Suprapubic skin (tissue), 4 donors: ENCODE data around the gene PAK1. TPM values are rescaled to one million over a fixed set of nuclear protein-coding genes. Genes with fewer than 3 reads are reported as not detected.

ENCODE experiments used
- DNase-seq, 2 donors: peaks; one replicate each; pipeline ENCODE4 v3.0.0-alpha.2; 2019; ENCODE audit warnings: low spot score in 2 of 2
- H3K27ac ChIP-seq: fragments of 200-600 bp; sonication (generic); one replicate; pipeline ENCODE4 v1.5.1; 2019
- H3K27me3 ChIP-seq: fragments of 200-600 bp; sonication (generic); one replicate; pipeline ENCODE4 v1.5.1; 2019
- H3K36me3 ChIP-seq: fragments of 200-600 bp; sonication (generic); one replicate; pipeline ENCODE4 v1.5.1; 2019
- H3K4me1 ChIP-seq: fragments of 200-600 bp; sonication (generic); one replicate; pipeline ENCODE4 v1.5.1; 2019
- H3K4me3 ChIP-seq: fragments of 200-600 bp; sonication (generic); one replicate; pipeline ENCODE4 v1.5.1; 2019; ENCODE audit warnings: mild to moderate bottlenecking
- H3K9me3 ChIP-seq: fragments of 200-600 bp; sonication (generic); one replicate; pipeline ENCODE4 v1.5.1; 2019
- EP300 ChIP-seq: sonication (generic); formaldehyde crosslinking; IDR thresholded peaks from one replicate; pipeline ENCODE4 v1.6.1; 2017; ENCODE audit warnings: antibody characterized with exemption
- POLR2A ChIP-seq, 2 donors: fragments of 450-650 bp; IDR thresholded peaks; one replicate each; pipeline ENCODE4 v1.6.1; 2017; ENCODE audit warnings: antibody characterized with exemption in 2 of 2, mild to moderate bottlenecking in 2 of 2, moderate library complexity in 2 of 2
- POLR2AphosphoS5 ChIP-seq, 3 donors: sonication (generic); formaldehyde crosslinking; IDR thresholded peaks; one replicate each; pipeline ENCODE4 v1.6.1; 2017; ENCODE audit warnings: antibody characterized with exemption in 3 of 3
- WGBS: methylation state at CpG from one replicate; pipeline ENCODE4 v1.1.5; 2018; 5-methylcytosine and 5-hydroxymethylcytosine counted together
- total RNA-seq, 4 donors: library from RNA; depleted of rRNA; stranded (reverse); fragments of >200 nt; gene quantifications; one replicate each; pipeline ENCODE4 v1.1.0, GENCODE V29; 2016
- TF ChIP-seq, protein P1 (sequence below), 2 donors: fragments of 200-600 bp in 1 of 2; fragments of 450-650 bp in 1 of 2; sonication (generic) in 1 of 2; IDR thresholded peaks; one replicate each; pipeline ENCODE4 v1.5.1; 2016 to 2019; ENCODE audit warnings: antibody characterized with exemption in 2 of 2, mild to moderate bottlenecking in 1 of 2, moderate library complexity in 1 of 2

PAK1 gene
- total RNA-seq, 4 donors from 2014 or later, result 23.4 to 47.9 (median 28.9) TPM

DNA sequence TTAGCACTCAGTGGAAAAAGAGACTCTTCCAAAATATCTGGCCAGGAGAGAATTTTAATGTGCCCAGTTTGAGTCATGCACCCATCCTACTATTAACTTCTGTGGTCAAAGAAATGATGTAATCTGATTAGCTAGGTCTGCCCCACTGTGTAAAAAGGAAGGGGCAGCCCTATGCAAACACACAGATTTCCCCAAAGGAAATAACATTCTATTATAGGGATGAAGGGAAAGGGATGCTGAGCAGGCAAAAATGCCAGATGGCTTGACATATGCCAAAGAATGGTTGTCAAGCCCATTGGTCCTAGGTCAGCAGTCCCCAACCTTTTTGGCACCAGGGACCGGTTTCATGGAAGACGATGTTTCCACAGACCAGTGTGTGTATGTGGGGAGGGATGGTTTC, 43.3 kb upstream of the PAK1 start:
- H3K36me3 ChIP-seq, result no peaks in the 10 kb centered on the region
- 98% methylated on average over 2 of the region's 2 CpGs for WGBS
- TF ChIP-seq POLR2AphosphoS5 (IDR thresholded peaks at IDR 0.05), result no peak
- TF ChIP-seq POLR2A (IDR thresholded peaks at IDR 0.05), result no peak
- TF ChIP-seq EP300, result no peak
- TF ChIP-seq, protein P1, sequence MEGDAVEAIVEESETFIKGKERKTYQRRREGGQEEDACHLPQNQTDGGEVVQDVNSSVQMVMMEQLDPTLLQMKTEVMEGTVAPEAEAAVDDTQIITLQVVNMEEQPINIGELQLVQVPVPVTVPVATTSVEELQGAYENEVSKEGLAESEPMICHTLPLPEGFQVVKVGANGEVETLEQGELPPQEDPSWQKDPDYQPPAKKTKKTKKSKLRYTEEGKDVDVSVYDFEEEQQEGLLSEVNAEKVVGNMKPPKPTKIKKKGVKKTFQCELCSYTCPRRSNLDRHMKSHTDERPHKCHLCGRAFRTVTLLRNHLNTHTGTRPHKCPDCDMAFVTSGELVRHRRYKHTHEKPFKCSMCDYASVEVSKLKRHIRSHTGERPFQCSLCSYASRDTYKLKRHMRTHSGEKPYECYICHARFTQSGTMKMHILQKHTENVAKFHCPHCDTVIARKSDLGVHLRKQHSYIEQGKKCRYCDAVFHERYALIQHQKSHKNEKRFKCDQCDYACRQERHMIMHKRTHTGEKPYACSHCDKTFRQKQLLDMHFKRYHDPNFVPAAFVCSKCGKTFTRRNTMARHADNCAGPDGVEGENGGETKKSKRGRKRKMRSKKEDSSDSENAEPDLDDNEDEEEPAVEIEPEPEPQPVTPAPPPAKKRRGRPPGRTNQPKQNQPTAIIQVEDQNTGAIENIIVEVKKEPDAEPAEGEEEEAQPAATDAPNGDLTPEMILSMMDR (IDR thresholded peaks at IDR 0.05), result no peak
- no peaks in the 10 kb centered on the region for H3K9me3 ChIP-seq
- no peak for DNase-seq
- H3K27me3 ChIP-seq, result no peaks in the 10 kb centered on the region
- no peaks in the 10 kb centered on the region for H3K4me1 ChIP-seq
- H3K27ac ChIP-seq, result no peak overlapping the region
- no peak overlapping the region for H3K4me3 ChIP-seq

DNA sequence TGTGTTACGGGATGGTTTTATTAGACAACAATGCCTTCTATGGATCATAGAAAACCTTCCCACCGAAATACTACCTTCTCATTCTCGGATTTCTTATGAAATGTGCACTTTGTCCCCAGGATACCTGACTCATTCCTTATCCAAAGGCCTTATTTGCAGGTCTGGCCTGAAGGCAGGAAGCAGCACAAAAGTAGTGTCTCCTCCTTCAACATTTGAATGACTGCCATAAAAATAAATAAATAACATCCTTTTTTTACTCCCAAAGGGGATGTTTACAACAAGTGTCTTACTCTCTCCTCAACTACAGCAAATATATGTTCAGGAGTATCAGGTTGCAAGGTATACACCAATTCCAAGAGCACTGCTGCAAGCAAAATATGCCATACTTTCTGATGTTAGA, 41.6 kb upstream of the PAK1 start:
- no peak overlapping the region for H3K27ac ChIP-seq
- H3K9me3 ChIP-seq, result no peaks in the 10 kb centered on the region
- H3K27me3 ChIP-seq, result no peaks in the 10 kb centered on the region
- no peaks in the 10 kb centered on the region for H3K36me3 ChIP-seq
- H3K4me1 ChIP-seq, result no peaks in the 10 kb centered on the region
- TF ChIP-seq POLR2AphosphoS5 (IDR thresholded peaks at IDR 0.05), result no peak
- TF ChIP-seq, protein P1 (IDR thresholded peaks at IDR 0.05), result no peak
- no peak for TF ChIP-seq EP300
- no peak for TF ChIP-seq POLR2A (IDR thresholded peaks at IDR 0.05)
- H3K4me3 ChIP-seq, result no peak overlapping the region
- no peak for DNase-seq
- 55% methylated on average over 3 of the region's 3 CpGs for WGBS

DNA sequence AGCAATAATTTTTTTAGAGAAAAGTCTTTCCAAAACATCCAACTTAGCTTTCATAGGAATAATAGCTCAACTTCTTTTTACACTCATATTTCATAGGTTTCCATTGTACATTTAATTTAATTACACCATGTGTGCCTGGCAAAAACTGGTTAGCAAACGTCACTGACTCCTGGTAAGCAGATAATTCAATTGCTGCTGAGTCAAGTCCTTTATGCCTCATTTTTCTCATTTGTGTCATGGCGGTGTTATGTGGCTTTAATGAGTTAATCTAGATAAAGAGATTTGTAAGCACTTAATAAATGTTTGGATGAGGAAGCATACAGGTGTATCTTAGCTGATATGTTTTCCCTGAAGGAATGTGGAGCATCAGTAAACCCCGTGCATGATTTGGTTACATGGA, 41.2 kb upstream of the PAK1 start:
- Histone ChIP-seq H3K4me3 (no peak overlapping the region), H3K9me3 (no peaks in the 10 kb centered on the region), H3K27ac (no peak overlapping the region), H3K27me3 (no peaks in the 10 kb centered on the region), H3K4me1 (no peaks in the 10 kb centered on the region), H3K36me3 (no peaks in the 10 kb centered on the region)
- TF ChIP-seq POLR2AphosphoS5 (IDR thresholded peaks at IDR 0.05), result no peak
- no peak for TF ChIP-seq EP300
- TF ChIP-seq, protein P1 (IDR thresholded peaks at IDR 0.05), result no peak
- TF ChIP-seq POLR2A (IDR thresholded peaks at IDR 0.05), result no peak
- WGBS, result 56% methylated on average over 3 of the region's 3 CpGs
- no peak for DNase-seq

DNA sequence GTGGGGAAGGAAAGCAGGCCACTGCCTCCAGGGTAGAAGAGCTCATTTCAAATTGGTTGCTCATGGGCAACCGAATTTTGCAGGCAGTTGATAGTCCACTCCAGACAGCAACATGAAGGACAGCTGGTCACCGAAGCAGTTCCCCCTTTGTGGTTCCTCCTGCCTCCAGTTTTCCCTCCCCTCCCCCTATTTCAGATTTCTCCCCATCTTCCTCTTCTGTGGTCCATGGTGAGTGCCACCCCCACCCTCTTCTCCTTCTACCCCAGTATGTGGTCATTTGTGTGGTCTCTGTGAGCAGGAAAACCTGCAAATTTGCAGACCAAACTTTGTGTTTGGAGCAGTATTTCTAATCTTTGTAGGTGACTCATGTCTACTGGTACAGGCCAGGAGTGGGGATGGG, 38.2 kb upstream of the PAK1 start:
- TF ChIP-seq, protein P1 (IDR thresholded peaks at IDR 0.05), result no peak
- TF ChIP-seq EP300, result no peak
- no peak for TF ChIP-seq POLR2AphosphoS5 (IDR thresholded peaks at IDR 0.05)
- TF ChIP-seq POLR2A (IDR thresholded peaks at IDR 0.05), result no peak
- Histone ChIP-seq H3K4me3 (no peak overlapping the region), H3K9me3 (no peaks in the 10 kb centered on the region), H3K4me1 (peaks cover under 1% of the 10 kb centered on the region), H3K27me3 (no peaks in the 10 kb centered on the region), H3K36me3 (no peaks in the 10 kb centered on the region), H3K27ac (no peak overlapping the region)
- DNase-seq, result no peak
- WGBS, result 72% methylated on average over 2 of the region's 2 CpGs

DNA sequence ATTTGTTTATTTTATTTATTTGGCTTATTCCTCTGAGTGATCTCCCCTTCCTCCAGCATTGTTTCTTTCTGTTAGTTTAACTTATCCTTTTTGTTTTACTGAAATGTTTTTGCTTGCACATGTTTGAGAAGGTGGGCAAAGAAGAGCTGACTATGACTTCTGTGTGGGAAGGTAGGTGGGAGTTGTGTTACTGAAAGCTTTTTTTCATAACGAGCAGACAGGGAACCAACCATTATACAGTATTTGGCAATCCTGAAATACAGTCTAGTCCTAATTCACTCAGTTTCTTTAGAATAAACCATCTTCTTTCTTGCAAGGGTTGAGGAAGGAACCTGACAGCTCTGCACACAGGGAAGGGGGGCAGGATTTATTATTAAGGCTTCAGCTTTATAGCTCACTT, 37.0 kb upstream of the PAK1 start:
- Histone ChIP-seq H3K27me3 (no peaks in the 10 kb centered on the region), H3K27ac (no peak overlapping the region), H3K4me3 (no peak overlapping the region), H3K36me3 (no peaks in the 10 kb centered on the region), H3K9me3 (no peaks in the 10 kb centered on the region), H3K4me1 (peaks cover 13% of the 10 kb centered on the region)
- 55% methylated on average over 1 of the region's 1 CpG for WGBS
- DNase-seq, result no peak
- TF ChIP-seq POLR2A (IDR thresholded peaks at IDR 0.05), result no peak
- TF ChIP-seq, protein P1 (IDR thresholded peaks at IDR 0.05), result no peak
- TF ChIP-seq EP300, result no peak
- TF ChIP-seq POLR2AphosphoS5 (IDR thresholded peaks at IDR 0.05), result no peak
